Right lobe of liver (tissue), 4 donors: ENCODE measurements around the gene FBXO36.

ENCODE experiments used
- CTCF ChIP-seq, 4 donors: fragments of 200-600 bp in 3 of 4; fragments of 450-650 bp in 1 of 4; IDR thresholded peaks; one replicate each; pipeline versions ENCODE4 v1.5.1 to v1.8.0; 2016 to 2022; ENCODE audit warnings: antibody characterized with exemption in 4 of 4, mild to moderate bottlenecking in 2 of 4
- POLR2A ChIP-seq: fragments of 450-650 bp; IDR thresholded peaks from one replicate; pipeline ENCODE4 v1.6.1; 2017; ENCODE audit warnings: antibody characterized with exemption, mild to moderate bottlenecking
- donor health status: DM: no; HTN: no; CAD: no.
- donor health status: DM: no; HTN: no; CAD: no.
- donor health status: DM: no; HTN: yes; CAD: no.

DNA sequence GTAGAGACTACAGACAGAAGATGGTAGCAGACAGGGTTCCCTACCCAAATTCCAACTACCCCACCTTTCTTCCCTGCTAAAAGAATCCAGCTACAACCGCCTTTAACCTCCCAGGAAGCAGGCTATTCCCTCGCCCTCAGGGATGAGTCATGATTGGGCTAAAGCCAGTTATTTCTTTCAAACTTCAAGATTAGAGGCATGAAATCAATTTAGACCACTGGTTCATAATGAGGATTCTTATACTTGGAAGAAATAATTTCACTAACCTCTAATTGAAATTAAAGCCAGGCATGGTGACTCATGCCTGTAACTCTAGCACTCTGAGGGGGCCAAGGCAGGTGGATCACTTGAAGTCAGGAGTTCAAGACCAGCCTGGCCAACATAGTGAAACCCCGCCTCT lies 20.5 kb upstream of the FBXO36 start:
- TF ChIP-seq POLR2A (no peak), CTCF (IDR thresholded peaks at IDR 0.05) (no peak)
